HG03097 (cell line): ENCODE measurements around the gene KLHL28.
"Not testable (repeated sequence)": the region's sequence is repeated elsewhere in the genome, so short reads cannot be mapped to it uniquely, and the experiment has no call there.

ENCODE experiments used
- ATAC-seq: cut with Tn5 transposase; IDR thresholded peaks from one replicate; pipeline ENCODE4 v1.9.1; 2021; ENCODE audit not compliant: unreplicated experiment, low FRiP score

The KLHL28 gene

DNA sequence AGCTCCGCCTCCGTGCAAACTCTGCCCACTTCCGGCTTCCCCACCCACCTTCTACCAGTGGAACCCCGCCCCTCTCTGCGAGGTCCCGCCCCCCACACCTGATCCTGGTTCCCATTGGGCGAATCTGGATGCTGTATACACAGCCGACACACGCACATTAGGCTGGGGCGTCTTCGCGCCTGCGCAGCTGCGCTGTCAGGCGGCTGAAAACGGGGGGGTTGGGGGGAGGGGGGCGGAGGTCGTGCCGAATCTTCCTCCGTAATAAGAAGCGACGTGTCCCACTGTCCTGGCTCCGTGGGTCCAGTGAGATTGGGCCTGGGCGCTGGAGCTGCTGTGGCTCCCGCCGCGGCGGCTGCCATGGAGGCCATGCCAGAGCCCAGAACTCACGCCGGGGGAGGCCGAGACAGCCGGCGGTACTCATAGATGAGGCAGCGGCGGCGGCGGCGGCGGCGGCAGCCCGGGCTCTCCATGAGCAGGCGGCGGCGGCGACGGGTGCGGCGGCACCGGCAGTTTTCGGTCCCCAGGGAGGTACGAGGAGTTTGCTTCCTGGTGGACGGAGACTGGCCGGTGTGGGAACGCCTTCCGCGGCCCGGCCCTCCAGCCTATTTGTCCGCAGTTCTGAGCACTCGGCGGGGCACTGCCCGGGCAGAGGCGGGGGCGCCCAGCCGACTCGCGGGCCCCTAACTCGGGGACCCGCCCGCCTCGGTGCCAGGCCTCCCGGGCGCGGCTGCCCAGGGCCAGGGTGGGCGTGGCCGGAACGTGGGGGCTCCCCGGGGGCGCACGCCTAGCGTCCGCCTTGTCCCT is 64.5 kb downstream of the KLHL28 start:
- peak; percentile 95 for ATAC-seq

DNA sequence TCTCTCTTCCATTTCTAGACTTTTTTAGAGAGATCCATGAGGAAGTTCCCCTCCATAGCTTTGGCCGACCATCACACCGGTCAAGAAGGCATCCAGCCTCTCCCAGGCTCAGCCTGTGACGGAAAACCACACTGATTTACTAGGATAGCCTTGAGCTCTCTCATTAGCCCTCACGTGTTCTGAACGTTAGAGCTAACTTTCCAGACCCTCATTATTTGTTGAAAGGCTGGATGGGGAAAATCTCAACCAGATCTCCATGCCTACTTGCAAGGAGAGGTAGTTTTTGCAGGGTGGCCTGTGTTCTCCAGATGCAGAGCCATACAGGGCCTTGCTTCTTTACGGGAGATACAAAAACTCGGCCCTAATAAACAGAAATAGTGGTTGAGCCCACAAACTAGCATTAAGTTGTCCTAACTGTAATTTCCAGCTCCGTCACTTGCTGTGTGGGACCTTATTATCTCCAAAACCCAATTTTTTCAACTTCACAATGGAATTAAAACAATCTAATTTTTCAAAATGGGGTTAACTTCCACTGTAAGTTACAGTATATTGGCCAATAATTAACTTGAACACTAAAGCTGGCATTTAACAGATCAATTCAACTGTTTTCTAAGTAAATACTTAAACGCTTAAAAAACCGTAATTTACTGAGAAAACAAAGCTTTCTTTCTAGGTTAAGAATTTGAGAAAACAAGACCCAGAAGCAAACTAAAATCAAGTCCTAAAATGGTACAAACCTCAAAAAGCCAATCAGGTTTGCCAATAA is 65.3 kb downstream of the KLHL28 start:
- no peak for ATAC-seq

DNA sequence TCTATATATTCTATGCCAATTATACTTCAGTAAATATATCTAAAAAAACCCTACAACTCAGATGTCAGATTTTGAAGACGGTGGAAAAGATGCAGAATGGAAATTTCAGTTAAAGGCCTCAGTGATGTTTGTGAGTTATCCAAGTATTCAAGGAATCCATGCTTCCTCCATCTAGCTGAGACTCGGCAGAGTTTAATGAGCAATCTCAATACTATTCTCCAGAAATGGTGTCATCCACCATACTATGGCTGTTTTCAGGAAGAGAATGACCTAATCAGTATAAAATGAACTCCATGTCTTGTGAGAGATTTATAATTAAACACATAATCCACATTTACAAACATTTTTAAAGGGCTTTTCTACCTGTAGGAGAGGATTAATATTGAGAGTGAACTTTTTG is 66.0 kb downstream of the KLHL28 start:
- ATAC-seq: no peak

DNA sequence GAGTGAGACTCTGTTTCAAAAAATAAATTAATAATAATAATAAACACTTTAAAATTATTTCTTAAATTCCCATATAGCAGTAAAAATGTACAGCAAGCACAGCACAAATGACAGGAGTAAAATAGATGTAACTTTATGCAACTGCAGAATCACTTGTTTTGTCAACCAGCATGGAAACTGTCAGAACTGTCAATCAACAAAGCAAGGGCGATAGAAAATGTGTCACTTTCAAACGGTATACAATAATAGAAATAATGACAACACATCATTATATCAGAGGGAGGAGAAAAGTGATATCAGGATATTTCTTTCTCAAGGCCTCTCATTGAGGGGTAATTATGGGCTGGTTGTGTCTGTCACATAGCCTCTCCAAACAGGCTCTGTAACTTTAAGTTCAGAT is 68.2 kb downstream of the KLHL28 start:
- ATAC-seq: no peak

DNA sequence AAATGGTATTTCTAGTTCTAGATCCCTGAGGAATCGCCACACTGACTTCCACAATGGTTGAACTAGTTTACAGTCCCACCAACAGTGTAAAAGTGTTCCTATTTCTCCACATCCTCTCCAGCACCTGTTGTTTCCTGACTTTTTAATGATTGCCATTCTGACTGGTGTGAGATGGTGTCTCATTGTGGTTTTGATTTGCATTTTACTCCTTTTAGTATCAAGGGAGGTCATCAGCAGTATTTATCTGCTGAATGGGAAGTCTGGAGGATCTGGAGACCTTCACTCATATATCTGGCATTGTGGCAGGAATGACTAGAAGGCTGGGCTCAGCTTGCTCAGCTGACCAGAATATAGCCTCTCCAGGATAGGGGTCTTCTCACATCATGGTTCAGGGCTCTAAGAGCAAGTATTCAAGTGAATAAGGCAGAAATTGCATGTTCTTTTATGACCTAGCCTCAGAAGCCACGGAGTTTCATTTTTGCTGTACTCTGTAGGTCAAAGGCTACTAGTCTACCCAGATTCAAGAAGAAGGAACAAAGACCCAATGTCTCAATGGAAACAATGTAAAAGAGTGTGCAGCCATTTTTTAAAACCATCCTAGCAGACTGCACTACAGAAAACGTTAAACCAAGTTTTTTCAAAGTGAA is 69.9 kb downstream of the KLHL28 start:
- not testable (repeated sequence) for ATAC-seq

DNA sequence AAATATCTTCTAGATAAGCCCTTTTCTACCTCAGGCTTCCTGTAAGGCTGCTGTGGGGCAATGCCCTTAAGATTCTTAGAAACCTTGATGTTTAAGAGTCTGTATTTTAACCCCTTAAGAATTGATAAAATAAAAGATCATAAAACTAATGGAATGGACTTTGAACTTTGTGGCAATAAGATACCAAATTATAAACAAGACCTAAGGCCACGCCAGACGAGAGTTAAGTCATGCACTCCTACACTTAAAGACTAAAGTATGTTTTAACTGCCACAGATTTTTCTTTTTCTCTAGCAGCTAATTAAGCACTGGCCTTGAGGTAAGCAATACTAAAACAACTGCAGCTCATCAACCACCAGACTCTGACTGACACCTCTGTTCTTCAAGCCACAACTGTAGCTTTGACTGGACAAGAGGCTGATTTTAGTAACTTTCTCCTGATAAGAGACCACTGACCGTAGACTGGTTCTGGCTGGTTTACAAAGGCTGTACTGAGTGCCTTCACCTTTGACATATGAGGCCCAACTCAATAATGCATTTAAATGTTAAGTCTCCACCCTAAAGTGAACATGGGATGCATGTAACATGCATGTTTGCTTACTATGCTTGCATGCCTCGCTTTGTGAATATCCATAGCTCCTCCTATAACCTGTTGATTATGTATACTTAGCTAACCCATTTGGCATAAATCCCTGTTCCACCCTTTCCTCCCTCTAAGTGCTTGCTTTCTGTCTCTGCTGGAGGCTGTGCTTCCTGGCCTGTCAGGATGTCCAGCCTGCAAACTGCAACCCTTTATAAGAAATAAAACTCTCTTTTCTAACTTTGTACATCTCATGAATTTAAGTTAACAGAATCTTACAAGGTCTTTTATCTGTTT is 71.9 kb downstream of the KLHL28 start:
- ATAC-seq: no peak

DNA sequence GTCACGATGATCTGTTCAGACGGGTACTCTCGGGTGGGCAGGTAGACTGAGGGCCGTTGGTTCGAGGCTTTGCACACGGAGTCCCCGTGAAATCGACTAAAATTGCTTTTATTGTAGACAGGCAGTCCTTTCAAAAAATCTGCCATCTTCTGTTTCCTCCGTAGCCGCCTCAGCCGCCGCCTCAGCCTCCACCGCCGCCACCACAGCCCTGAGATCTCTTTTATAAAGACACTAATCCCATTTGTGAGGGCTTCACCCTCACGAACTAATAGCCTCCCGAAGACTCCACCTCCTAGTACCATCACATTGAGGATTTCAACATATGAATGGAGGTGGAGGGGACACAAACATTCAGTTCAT is 74.2 kb downstream of the KLHL28 start:
- ATAC-seq: no peak

DNA sequence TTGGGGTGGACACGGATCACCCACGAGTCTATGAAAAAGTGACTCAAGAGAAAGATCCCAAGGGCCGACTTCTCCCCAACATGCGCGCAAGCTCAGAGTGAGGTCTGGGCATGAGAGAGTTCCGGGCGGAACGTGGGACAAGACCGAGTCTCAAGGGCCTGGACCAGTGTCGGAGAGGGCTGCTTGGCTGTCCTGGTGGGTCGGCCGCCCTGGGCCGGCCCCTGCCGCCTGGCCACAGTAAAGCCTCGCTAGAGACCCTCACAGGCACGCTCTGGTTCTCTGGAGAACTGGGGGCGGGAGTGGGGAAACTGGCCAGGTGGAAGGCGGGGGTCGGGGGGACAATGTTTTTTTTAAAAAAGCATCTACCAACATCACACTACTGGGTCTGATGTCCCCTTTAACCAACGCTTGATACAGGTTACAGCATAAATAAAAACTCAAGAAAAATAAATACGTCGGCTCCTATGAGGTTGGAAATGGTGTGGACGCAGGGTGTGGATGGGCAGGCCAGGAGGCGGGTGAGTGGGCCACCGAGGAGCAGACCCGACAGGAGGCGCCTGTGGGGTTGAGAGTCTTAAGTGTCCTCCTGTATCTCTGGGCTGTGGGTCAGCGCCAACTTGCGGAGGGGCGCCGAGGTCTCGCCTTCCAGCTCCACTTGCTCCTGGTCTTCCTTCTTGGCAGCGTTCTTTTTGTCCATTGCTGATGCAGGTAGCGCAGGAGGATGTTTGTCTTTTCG is 74.7 kb downstream of the KLHL28 start:
- ATAC-seq: no peak

DNA sequence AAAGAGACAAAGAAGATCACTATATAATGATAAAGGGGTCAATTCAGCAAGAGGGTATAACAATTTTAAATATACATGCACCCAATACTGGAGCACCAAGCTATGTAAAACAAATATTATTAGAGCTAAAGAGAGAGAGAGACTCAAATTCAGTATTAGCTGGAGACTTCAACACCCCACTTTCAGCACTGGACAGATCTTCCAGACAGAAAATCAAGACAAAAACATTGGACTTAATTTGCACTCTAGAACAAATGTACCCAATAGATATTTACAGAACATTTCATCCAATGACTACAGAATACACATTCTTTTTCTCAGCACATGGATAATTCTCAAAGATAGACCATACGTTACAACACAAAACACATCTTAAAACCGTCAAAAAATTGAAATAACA is 81.0 kb downstream of the KLHL28 start:
- ATAC-seq: no peak
